ENCODE results near the gene COLEC11.
"Not testable (repeated sequence)": the region's sequence is repeated elsewhere in the genome, so short reads cannot be mapped to it uniquely, and the experiment has no call there.

Gene COLEC11

DNA sequence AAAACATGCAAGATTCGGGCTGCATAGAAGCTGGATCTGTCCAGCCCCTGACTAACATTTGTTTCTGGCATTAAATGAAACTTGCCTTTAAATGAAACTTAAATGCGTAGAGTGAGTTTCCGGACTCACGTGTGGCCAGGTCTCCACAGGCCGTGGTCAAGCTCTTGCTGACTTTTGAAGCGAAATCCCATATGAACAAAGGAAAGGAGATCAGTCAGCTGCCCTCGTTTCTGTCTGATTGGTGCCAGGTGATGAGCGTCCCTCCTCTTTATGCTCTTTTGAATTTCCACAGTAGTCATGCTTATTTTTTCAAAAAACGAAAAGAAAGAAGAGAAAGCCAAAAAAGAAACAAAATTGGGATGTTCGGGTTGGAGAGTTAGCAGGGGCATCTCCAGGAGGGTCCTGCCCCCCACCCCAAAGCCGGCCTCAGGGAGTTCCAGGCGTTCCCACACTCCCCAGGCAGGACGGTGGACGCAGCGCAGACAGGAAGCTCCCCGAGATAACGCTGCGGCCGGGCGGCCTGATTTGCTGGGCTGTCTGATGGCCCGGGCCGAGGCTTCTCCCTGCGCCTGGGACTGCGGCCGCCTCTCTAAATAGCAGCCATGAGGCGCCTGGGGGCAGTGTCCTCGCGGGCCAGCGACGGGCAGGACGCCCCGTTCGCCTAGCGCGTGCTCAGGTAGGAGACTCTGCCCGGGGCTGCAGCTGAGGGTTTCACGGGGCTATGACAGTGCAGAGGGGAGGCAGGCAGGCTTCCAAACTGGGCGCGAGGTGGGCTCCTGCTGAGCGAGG, at the start of gene COLEC11:
TSS of gene COLEC11 (plus strand) at position 620 of the 789 bp plus-strand sequence. CDS start 9,229 bp downstream, outside the sequence.
- DNase-seq (ENCODE audit: low read depth) = no peak

DNA sequence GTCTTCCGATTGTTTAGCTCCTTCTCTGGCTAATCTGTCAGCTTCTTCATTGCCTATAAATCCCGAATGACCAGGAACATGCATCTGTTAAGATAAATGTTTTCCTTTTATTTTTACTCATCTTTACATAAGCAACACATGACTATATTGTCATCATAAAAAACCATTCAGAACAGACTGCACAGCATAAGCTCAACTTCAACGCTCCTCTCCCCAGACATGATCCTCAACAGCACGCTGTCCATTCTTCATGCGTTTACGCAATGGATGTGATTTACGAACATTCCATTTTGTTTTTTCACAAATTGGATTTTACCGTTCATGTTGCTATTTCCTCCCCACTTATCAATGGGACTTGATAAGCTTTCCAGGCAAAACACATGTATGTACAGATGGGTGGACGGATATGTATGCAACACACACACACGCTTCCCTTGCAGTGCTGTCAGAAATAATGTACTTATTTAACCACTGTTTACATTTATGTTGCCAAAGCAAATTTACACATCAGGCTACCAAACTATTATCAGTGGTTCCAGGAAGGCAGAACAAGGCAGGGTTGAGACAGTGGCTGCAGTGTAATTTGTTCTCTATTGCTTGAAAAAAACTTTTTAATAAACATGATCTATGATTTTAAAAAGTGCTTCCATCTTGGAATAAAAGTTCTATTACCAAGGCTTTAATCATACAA, 49.0 kb upstream of the COLEC11 start:
- DNase-seq (ENCODE audit: low read depth) = no peak

DNA sequence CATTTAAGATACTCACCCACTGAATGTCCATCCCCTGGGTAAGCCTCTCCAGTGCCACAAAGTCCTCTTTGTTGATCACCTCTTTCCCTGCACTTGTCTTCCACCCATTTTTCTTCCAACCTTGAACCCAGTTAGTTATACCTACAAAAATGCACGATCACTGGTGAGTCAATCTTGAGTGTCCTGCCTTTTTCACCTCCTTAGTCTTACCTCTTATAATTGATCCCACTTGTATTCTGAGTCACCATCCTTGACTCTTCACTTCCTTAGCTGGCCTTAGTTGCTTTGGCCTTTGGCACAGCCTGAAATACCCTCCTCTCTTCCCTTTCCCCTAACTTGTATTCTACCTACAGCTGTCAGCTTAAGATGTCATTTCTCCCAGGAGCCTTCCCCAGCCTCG, 47.0 kb upstream of the COLEC11 start:
- DNase-seq (ENCODE audit: low read depth) = no peak

DNA sequence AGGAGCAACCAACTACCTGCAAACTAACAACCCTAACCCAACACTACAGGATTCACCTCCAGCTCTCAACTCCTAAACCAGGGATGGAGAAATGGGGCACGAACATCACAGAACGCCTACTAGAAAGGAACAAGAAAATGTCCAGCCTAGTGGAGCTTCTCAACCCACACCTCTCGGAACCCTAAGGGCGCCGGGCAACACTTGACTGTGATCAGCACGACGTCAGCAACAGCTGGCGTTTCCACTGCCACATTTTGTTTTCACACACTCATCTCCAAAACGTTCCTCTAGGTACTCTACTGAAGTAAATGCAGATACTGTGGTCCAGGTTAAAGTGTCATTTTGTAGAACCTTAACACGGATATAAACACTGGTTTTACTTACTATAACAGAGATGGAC, 41.0 kb upstream of the COLEC11 start:
- no peak for DNase-seq (ENCODE audit: low read depth)

DNA sequence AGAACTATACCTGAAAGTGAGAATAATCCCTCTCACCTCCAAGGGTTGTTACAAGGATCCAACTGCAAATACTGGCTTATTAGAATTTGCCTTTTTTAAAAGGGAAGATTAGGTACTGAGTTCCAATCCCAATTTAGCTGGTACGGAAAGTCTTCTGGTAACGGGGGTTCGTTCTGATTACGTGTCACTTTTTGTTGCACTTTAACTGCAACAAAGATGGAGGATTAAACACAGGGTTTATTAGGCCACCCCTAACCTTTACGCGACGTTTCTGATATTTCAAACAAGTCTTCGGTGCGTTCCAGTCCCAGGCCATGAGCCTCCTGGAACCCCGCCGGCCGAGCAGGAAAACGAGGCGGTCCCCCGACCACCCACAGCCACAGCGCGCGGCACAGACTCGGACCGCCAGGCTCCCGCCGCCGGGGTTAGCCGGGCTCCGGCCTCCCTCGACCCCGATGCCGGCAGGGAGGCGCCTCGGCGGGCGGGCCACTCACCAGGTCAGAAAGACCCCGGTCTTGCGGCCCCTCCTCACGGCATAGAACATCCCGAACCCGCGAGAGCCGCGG, 37.2 kb upstream of the COLEC11 start:
- DNase-seq (ENCODE audit: low read depth) = no peak

DNA sequence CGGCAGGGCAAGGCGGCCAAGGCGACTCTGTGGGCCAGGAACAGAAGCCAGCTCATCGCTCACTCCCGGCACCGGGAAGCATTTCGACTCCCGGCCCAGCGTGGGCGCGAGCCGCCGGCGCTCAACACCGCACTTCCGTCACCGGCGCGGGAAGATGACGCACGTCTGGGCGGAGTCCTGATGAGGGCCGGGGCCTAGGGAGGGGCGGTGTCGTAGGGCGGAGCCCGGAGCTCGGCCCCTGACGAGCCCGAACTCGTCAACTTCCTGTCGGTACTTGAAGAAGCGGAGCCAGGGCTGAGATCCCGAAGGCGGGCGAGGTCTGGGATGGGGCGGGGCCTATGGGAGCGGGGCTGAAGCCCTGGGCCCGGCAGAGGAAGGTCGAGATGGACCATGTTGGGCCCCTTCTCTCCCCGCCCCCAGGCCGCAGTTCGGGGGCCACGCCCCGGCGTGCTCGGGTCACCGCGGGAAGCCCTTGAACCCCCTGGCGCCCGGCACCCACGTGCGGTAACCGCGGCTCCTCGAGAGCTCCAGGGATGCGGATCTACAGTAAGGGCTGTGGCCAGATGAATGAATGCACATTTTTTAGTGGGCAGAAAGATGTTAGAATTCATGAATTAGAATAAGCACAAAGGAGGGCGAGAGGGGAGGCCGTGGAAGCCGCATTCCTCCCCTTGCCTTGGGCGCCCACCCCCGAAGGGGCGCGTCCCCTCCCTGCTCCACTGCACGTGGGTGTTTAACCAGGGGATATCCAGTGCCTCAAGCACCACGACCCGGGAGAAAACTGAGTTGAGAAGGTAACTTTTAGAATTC, 36.5 kb upstream of the COLEC11 start, which contains the start of gene RNASEH1:
TSS of gene RNASEH1 (minus strand) at position 129 of the 810 bp plus-strand sequence. CDS start at position 56, 73 bp downstream.
- DNase-seq (ENCODE audit: low read depth) = peak; percentile 90

DNA sequence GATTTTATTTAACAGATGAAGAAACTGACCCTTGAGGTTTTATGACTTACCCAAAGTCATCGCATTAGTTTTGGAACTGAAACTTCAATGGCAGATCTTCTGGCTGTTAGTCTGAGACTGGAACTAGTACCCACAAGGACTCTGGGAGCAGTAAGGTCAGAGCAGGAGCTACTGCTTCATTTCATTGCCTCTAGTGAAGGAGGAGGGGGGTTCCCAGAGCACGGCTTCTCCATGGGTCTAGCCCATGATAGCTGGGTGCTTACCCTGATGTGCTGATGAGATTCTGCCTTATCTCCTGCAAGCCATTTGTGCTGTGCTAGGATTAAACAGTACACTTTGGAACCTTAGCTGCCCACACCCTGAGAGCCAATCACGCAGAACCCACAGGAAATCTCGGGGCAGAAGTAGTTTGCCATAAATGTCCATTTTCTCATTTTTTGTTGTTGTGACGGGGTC, 31.4 kb upstream of the COLEC11 start:
- no peak for DNase-seq (ENCODE audit: low read depth)

DNA sequence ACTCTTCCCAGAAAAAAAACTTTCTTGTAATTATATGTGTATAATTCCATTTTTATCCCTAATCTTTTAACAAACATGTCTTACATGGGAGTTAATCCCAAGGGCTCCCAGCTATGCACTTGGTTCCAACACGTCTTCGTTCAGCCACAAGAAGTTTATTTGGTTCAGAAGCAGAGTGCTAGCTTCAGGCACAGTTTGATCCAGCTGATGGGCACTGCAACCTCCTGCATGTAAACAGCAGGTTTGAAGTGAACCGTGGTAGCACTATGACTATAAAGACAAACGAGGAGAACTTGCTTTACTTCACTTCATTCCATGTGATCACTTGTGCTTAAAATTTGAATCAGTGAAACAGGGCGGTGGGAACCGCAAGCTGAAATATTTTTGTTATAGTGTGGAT, 29.8 kb upstream of the COLEC11 start:
- no peak for DNase-seq (ENCODE audit: low read depth)

DNA sequence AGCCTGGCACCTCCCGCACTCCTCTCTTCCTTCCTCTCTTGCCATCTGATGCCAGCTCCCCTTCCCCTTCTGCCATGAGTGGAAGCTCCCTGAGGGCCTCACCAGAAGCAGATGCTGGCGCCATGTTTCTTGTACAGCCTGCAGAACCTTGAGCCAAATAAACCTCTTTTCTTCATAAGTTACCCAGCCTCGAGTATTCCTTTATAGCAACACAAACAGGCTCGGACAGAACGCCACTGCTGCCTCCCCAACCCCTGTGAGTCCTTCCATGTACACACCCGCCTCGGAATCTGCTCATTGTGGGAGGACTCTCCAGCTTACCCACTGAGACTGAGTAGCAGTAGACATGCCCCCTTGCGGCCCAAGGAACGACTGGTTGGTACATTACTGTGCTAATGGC, 28.1 kb upstream of the COLEC11 start:
- no peak for DNase-seq (ENCODE audit: low read depth)

DNA sequence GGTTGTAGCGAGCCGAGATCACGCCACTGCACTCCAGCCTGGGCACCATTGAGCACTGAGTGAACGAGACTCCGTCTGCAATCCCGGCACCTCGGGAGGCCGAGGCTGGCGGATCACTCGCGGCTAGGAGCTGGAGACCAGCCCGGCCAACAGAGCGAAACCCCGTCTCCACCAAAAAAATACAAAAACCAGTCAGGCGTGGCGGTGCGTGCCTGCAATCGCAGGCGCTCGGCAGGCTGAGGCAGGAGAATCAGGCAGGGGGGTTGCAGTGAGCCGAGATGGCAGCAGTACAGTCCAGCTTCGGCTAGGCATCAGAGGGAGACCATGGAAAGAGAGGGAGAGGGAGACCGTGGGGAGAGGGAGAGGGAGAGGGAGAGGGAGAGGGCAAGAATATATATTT, 25.3 kb upstream of the COLEC11 start:
- not testable (repeated sequence) for DNase-seq (ENCODE audit: low read depth)

DNA sequence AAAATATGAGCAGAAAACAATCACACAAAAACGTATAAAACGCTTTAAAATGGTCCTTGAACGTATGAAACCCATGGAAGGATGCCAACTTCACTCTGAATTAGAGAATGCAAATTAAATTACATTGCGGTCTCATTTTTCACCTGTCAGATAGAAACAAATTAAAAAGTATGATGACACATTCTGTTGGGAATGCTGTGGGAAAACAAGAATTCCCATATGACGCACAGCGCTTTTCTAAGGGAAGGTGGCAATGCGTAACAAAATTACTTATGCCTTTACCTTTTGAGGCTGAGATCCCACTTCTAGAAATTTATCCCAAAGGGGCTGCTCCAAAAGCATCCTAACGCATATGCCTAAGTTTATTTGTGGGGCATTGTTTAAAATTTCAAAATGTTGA, 23.6 kb upstream of the COLEC11 start:
- no peak for DNase-seq (ENCODE audit: low read depth)

DNA sequence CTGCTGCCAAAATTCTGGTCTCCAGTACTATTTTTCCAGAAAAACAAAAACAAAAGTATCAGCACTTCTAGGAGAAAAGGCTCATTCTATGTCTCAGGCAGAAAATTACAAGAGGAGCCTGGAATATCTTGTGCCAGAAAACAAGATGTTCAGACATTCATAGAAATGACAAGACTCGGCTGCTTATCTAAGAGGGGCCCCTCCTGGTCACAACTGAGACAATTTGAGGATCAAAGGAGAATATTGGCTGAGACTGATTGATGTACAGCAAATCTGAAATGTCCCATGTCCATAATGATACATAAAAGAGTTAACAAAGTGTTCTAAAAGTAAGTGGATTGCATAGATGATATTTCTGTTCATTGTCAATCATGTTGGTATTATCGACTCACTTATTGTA, 22.3 kb upstream of the COLEC11 start:
- DNase-seq (ENCODE audit: low read depth) = no peak

DNA sequence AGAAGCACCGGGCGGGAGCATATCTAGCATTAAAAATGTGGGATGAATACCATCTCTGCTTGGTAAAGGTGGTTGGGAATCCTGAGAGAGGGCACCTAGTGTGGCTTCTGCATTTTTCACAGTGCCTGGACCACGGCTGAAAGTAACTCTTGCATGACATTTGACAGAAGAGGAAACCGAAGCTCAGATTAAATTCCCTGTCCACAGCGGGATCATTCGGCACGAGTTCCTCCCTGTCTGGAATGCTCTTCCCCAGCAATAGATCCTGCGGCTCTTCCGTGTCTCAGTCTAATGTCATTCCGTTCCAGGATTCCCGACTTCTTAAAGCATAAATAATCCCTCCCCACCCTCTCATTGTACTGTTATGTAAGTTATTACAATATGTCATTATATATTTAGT, 20.8 kb upstream of the COLEC11 start:
- no peak for DNase-seq (ENCODE audit: low read depth)

DNA sequence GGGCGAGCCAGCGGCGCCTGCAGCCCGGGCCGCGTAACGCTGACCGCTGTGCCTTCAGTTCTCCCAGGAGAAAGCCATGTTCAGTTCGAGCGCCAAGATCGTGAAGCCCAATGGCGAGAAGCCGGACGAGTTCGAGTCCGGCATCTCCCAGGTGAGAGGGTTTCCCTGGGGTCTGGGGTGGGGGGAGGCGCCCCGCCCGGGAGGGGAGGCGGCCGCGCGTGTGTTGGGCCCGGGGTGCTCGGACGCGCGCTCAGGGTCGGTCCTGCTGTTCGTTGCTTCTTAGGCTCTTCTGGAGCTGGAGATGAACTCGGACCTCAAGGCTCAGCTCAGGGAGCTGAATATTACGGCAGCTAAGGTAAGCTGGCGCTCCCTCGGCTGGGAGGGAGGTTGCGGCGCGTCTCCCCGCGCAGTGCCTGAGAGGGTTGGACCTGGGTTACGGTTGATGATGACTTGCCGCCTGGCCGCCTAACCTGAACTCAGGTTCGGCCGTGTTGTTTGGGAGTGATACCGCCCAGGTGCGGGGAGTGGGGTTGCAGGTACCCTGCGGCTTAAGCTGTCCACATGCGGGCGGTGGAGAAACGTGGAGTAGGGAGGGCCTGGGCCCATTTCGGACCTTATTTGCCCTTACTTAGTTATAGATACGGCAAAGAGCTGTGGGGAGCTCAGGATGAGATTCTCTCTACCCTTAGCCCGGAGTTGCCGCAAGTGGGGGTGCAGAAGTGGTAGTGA, 19.2 kb upstream of the COLEC11 start:
- DNase-seq (ENCODE audit: low read depth) = no peak

DNA sequence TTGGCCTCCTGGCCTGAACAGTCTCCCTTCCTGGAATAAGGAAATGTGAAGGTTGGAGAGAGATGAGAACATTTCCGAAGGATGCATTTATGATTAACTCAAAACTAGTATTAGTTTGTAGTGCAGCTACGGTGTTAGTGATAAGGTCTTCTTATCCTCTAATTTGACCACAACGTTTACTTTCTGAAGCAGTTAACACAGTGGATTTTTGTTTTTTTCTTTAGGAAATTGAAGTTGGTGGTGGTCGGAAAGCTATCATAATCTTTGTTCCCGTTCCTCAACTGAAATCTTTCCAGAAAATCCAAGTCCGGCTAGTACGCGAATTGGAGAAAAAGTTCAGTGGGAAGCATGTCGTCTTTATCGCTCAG, 18.7 kb upstream of the COLEC11 start:
- DNase-seq (ENCODE audit: low read depth) = not testable (repeated sequence)

DNA sequence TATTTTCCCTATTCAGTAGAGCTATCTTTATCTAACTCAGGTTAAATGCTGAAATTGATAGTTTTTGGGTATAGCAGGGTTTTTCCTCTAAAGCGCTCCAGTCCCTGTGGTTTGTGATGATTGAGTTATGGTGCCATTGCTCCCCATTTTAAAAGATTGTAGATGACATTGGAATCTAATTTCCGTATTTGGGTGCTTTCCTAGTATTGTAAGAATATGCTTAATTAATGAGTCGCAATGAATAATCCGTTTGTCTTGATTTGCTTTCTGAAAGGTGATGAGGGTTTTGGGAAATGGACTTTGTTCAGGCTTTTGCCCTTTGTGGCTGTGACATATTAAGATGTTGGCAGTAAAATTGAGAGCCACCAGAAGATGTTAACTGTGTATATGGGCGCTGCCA, 15.9 kb upstream of the COLEC11 start:
- DNase-seq (ENCODE audit: low read depth) = no peak

DNA sequence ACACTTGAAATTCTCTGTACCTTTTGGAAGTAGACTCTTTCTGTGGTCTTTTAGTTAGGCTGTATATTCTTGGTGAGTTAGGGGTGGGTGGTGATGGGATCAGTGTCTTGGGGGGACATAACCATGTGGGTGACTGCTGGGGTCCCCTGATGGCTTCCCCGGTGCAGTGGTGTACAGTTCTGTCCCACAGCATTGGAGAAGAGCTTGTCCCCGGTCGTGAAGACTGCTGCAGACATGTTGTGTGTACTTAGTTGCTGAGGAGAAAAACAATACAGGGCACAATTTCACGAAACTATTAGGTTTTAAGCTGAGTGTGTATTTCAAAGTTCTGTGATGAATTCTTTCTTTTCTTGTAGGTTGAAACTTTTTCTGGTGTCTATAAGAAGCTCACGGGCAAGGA, 14.5 kb upstream of the COLEC11 start:
- DNase-seq (ENCODE audit: low read depth) = no peak

DNA sequence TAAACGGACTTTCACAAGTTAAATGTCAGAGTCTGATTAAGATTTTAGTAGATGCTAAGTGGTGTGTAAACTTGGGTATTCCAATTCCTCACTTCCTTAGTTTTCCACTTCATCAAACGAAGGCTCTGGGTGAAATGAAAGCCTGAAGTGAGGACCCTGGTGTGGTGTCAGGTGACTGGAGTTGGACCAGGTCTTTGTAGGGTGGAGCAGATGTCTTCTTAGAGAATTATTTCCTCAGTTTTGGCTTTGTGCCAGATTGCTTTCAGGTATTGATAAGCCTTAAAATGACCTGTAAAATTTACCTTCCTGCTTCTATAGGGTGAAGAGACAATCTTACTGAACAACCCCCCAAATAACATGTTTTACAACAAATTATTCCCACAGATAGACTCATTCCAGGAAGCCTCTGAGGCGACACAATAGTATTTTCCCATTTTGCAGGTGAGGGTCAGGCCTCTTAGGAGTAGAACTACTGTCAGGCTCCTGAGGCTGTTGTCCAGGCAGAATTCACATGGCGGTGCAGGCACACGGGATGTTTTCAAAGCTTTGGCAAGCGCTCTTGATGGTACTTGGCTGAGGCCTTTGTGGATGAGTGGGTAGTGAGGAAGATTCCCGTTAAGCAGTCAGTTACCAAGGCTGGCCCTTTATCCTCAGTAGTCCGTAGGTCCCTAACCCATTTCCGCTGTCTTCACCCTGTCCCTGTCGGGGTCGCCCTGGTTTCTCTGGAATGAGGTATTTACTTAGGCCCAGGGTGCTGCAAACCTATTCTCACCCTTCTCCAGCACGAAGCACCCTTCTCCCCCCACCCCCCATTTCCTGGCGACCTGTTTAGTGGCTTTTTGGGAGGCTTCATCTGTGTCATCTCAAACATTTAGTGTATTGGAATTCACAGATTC, 13.3 kb upstream of the COLEC11 start:
- DNase-seq (ENCODE audit: low read depth) = no peak

DNA sequence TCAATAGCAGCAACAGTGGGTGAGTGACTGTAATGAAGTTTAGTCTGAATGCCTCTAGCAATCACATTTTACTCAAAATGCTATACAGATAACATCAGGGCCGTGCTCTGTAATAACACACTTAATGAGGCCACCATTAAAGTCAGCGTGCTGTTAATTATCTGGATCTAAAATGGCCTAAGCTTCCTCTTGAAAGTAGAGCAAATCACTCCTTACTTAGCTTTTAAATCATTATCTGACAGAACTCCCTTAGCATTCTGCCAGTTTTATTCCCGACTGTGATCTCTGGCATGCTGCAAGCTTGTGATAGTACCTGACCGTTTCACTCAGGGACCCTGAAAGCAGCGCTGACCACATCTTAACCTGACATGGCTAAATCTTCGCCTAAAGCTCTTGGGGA, 10.8 kb upstream of the COLEC11 start:
- DNase-seq (ENCODE audit: low read depth) = no peak

DNA sequence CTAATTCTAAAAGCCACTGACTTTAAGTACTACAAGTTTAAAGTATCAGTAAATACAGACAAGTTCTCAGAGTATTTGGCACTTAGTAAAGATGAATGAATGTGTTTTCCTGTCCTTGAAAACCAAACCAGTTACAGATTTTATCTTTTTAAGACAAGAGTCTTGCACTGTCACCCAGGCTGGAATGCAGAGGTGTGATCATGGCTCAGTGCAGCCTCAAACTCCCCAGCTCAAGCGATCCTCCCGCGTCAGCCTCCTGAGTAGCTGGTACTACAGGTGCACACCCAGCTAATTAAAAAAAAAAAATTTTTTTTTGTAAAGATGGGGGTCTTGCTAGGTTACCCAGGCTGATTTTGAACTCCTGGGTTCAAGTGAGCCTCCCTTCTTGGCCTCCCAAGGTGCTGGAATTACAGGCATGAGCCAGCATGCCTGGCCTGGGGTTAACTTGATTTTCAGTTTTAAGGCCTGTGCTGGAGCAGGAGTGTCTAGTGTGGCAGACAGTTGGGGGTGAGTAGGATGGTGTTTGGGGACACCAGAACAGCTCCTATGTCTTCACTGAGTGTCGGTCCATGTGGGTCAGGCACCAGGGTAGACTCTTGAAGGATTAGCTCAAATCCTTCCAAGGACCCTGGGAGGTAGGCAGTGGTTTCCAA, 10.2 kb upstream of the COLEC11 start:
- no peak for DNase-seq (ENCODE audit: low read depth)

Measured in HS-5 (cell line).